GM19324 (cell line): ENCODE results near the gene PIAS3.

Experiments
- ATAC-seq: cut with Tn5 transposase; IDR thresholded peaks from one replicate; pipeline ENCODE4 v1.9.1; 2021; ENCODE audit warnings: mild to moderate bottlenecking, moderate library complexity; ENCODE audit not compliant: unreplicated experiment, low FRiP score

The PIAS3 gene

GRCh38 chr1:145858901-145859490 is at the start of gene PIAS3:
Gene PIAS3, minus strand, starts transcription at chr1:145859081. Its CDS starts 91 bp downstream, at chr1:145858990.
- ATAC-seq = peak; percentile 92

DNA sequence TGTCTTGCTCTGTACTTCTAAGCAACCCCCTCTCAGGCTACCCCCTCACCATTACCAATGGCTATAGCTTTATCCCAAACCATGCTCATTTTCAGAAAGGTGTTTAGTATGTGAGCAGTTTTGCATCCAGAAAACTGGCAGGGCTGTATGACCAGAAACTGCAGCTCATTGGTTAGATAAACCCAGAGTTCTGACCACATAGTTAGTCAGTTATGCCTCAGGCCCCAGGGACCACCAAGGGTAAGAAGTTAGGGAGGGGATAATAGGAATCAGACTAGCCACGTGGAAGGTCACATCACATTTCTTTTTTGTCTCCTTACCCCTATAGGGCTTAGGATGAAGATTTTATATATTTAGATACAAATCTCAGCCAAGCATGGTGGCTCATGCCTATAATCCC is 49.8 kb upstream of the PIAS3 start:
- ATAC-seq = no peak

DNA sequence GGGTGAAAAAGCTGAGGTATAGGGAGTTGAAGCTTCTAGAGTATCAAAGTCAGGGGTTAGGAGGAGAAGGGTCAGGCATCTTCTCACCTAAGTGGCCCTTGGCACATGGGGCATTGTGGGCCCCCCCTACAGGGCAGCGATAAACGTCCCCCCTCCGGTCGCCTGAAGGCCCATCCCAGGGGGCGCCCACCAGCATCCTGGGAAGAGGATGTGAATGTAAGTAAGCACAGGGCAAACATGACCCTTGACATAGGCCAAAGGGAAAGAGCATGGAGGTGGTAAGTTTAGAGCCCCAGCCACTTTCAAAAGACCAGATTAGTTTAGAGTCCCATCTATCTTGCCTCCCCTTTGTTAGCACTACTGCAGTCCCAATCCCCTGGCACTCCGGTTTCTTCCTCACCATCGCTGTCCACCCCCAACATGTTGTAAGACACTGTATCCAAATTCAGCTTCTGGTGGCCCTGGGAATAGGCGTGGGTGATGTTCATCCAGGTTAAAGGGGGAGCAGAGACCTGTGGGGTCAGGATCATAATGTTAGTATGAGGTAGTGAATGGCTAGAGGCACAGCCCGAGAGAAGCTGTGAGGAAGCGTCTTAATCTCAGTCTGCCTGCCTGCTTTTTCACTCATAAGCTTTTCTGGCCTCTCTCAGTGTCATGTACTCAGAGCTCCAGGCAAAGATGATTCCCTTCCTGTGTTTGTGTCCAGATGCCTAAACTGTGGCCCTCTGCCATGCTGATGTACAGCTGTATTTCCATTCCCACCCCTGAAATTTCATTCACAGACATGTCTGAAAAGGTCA is 48.3 kb upstream of the PIAS3 start:
- no peak for ATAC-seq

GRCh38 chr1:145901312-145902021 is 42.6 kb upstream of the PIAS3 start:
- no peak for ATAC-seq

DNA sequence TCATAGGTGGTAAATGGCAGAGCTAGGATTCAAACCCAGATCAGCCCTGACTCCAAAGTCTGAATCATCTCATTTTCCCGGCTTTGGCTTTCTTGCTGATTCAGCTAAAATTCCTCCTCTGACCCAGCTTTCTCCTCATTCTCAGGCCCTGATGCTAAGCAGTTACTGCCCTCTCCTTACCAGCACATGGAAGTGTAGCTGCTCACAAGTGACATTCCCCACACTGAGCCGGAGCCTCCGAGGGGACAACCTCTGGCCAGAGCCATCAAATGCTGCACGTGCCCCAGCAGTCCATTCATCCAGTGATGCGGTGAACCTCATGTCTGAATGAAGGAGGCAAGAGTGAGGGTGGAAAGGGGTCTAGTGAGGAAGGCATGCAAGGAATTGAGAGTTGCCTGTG is 39.9 kb upstream of the PIAS3 start:
- no peak for ATAC-seq

DNA sequence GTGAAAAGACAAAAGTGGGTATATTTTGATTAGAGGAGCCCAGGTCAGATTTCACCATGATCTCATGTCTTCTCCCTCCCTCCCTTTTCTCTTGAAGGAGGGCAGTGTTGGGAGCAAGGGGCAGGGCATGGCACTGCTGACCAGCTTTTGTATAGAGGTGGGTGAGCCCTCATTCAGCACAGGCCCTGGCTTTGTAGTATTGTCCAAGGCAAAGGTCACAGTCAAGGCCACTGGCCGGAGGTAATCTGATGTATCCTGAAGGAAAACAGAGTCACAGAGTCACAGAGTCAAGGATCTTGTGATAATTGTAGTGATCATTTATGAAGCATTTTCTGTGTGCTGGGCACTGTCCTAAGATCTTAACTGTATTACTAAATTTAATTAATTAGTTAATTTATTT is 39.1 kb upstream of the PIAS3 start:
- no peak for ATAC-seq

DNA sequence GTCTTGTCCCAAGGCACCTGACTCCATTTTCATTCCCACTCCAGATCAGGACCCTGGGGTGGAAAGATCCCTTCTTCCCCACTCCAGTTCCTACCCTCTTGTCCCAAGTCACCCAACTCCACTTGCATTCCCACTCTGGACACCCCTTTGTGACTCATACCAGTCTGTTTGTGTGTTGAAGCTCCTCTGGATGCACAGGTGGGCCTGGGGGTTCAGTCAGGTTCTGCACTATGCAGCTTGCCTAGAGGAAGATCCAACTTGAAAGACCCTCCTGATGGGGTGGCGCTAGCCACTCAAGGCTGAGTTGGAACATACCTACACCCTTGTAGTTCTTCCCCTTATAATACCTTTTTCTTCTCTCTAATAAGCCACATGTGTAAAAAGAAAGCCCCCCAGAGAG is 36.6 kb upstream of the PIAS3 start:
- no peak for ATAC-seq

GRCh38 chr1:145893306-145894055 is 34.6 kb upstream of the PIAS3 start:
- no peak for ATAC-seq

GRCh38 chr1:145892486-145893087 is 33.7 kb upstream of the PIAS3 start:
- ATAC-seq = no peak

GRCh38 chr1:145891587-145892485 is 33.0 kb upstream of the PIAS3 start:
- no peak for ATAC-seq

GRCh38 chr1:145891143-145891542 is 32.3 kb upstream of the PIAS3 start:
- ATAC-seq = no peak

DNA sequence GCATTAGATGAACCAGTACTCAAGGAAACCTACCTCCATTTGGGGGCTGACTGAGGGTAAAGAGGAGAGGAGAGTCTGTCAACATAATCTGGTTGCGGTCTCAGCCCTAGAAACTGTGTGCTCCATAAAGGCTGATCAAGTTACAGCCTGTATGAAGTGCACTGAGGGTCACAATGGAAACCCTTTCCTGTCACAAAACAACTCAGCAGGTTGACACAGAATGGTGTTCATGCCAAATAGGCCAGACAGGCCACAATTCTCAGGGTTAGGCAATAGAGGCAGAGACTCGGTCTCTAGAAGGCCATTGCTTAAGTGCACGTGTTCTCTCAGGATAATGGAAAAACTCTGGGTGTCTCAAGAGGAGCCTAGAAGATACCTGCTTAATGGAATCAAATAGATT is 30.8 kb upstream of the PIAS3 start:
- no peak for ATAC-seq

DNA sequence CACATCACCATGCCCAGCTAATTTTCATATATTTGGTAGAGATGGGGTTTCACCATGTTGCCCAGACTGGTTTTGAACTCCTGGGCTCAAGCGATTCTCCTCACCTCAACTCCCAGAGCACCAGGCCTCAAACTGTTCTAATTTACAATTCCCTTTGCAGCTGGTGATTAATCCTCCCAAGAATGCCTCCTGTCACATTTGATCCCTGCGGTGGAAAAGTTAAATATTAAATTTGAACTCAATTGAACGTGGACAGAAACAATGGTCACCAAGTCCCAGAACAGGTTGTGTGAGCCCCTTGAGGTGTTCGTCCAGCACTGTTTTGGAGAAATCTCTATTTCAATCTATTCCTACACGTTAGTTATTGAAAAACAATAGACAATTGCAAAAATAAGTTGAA is 28.8 kb upstream of the PIAS3 start:
- ATAC-seq = no peak

GRCh38 chr1:145886816-145887215 is 27.9 kb upstream of the PIAS3 start:
- no peak for ATAC-seq

DNA sequence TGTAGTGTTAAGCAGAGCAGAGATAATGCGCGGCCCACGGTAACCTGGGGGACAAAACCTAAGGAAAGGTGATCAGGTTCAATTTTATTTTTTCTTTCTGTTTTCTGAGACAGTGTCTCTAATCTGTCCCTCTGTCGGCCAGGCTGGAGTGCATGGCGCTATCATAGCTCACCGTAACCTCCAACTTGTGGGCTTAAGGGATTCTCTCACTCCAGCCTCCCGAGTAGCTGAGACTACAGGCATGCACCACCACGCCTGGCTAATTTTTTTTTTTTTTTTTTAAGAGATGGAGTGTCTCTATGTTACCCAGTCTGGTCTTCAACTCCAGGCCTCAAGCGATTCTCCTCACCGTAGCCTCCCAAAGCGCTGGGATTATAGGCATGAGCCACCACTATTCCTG is 27.5 kb upstream of the PIAS3 start:
- ATAC-seq = no peak

- peak; percentile 99 for ATAC-seq
Measured at GRCh38 chr1:145885738-145886287, 26.9 kb upstream of the PIAS3 start, which contains the start of gene ANKRD35. Gene ANKRD35, minus strand, starts transcription at chr1:145885866. Its CDS starts 108 bp downstream, at chr1:145885758.

GRCh38 chr1:145884675-145885074 is 25.8 kb upstream of the PIAS3 start:
- ATAC-seq = no peak

GRCh38 chr1:145879775-145880174 is 20.9 kb upstream of the PIAS3 start:
- ATAC-seq = no peak

DNA sequence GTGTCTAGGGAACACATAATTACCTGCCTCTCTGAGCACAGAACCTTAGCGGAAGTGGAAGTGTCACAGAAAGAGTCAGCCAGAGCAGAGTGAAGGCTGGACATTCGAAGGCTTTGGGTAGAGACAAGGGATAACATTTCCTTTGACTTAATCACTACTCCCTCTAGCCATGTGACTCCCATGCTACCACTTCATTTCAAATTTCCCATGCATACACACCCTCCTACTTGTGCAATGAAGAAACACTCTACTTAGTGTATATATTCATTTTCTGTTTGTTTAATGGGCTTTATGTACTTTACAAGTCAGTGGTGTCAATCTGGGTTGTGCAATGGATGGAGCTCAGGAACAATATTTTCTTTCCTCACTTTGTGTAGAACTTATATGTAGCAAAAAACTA is 19.8 kb upstream of the PIAS3 start:
- ATAC-seq = no peak
